22Rv1 (cell line): ENCODE measurements around the gene PLLP.

Source experiments
- ZFX ChIP-seq: fragments of 450-650 bp; IDR thresholded peaks from 2 replicates; pipeline ENCODE4 v1.6.1; 2017; ENCODE audit warnings: antibody characterized with exemption, borderline replicate concordance
- TF ChIP-seq, protein P1 (sequence below): fragments of 450-650 bp; IDR thresholded peaks from 2 replicates; pipeline ENCODE4 v1.5.1; 2017; ENCODE audit warnings: mild to moderate bottlenecking

DNA sequence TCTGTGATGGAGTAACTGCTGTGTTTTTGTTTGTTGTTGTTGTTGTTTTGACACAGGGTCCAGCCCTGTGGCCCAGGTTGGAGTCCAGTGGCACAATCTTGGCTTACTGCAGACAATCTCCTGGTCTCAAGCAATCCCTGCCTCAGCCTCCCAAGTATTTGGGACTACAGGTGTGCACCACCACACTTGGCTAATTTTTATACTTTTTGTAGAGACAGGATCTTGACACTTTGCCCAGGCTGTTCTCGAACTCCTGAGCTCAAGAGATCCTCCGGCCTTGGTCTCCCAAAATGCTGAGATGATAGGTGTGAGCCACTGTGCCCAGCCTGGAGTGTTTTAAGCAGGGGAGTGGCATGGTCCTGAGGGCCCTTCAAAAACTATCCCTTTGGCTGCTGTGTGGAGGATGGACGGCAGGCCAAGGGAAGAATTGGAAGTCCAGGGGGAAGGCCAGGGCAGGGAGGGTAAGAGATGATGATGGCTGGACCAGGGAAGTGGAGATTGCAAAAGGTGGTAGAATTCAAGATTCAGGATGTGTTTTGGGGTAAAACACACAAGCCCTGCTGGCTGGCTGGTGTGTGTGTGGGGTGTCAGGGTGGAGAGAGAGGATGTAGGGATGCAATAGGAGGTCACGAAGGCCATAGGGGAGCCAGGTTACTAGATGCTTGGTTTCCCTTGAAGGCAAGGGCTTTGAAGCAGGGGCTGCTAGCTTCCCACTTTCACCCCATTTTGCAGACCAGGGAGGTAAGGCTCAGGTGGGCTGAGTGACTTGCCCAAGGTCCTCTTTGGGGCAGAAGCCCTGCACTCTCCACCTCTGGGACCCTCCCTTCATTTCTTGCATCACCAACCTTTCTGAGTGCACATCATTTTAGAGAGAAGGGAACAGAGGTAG, 18.8 kb upstream of the PLLP start:
- TF ChIP-seq, protein P1, sequence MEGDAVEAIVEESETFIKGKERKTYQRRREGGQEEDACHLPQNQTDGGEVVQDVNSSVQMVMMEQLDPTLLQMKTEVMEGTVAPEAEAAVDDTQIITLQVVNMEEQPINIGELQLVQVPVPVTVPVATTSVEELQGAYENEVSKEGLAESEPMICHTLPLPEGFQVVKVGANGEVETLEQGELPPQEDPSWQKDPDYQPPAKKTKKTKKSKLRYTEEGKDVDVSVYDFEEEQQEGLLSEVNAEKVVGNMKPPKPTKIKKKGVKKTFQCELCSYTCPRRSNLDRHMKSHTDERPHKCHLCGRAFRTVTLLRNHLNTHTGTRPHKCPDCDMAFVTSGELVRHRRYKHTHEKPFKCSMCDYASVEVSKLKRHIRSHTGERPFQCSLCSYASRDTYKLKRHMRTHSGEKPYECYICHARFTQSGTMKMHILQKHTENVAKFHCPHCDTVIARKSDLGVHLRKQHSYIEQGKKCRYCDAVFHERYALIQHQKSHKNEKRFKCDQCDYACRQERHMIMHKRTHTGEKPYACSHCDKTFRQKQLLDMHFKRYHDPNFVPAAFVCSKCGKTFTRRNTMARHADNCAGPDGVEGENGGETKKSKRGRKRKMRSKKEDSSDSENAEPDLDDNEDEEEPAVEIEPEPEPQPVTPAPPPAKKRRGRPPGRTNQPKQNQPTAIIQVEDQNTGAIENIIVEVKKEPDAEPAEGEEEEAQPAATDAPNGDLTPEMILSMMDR: no peak
- no peak for TF ChIP-seq ZFX
